Neural progenitor cell (in vitro differentiated cells): ENCODE data around the gene YAP1.

Experiments
- EZH2 ChIP-seq: fragments of 200-600 bp; sonication (generic); IDR thresholded peaks from 2 replicates; pipeline ENCODE4 v1.6.1; 2017; ENCODE audit warnings: antibody characterized with exemption, mild to moderate bottlenecking, moderate library complexity
- EZH2phosphoT487 ChIP-seq: fragments of 200-600 bp; sonication (generic); IDR thresholded peaks from 2 replicates; pipeline ENCODE4 v1.6.1; 2017; ENCODE audit warnings: antibody characterized with exemption
- TF ChIP-seq, protein P1 (sequence below): fragments of 200-600 bp; sonication (generic); IDR thresholded peaks from 2 replicates; pipeline ENCODE4 v1.5.1; 2017; ENCODE audit warnings: antibody characterized with exemption, mild to moderate bottlenecking

DNA sequence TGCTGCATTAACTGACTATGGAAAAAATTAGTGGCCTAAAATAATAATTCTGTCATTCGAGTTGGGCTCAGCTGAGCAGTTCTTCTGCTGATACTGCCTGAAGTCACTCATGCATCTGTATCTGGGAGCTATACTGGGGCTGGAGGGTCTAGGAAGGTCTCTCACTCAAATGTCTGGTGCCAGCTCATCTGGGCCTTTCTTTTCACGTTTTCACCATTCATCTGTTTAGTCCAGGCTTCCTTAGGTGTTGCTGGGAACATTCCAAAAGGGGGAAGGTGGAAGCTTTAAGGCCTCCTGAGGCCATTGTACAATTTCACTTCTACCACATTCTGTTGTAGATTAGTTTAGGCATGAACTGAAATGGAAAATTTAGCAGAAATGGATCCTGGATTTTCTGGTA, 28.0 kb downstream of the YAP1 start:
- TF ChIP-seq, protein P1, sequence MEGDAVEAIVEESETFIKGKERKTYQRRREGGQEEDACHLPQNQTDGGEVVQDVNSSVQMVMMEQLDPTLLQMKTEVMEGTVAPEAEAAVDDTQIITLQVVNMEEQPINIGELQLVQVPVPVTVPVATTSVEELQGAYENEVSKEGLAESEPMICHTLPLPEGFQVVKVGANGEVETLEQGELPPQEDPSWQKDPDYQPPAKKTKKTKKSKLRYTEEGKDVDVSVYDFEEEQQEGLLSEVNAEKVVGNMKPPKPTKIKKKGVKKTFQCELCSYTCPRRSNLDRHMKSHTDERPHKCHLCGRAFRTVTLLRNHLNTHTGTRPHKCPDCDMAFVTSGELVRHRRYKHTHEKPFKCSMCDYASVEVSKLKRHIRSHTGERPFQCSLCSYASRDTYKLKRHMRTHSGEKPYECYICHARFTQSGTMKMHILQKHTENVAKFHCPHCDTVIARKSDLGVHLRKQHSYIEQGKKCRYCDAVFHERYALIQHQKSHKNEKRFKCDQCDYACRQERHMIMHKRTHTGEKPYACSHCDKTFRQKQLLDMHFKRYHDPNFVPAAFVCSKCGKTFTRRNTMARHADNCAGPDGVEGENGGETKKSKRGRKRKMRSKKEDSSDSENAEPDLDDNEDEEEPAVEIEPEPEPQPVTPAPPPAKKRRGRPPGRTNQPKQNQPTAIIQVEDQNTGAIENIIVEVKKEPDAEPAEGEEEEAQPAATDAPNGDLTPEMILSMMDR = no peak
- no peak for TF ChIP-seq EZH2
- no peak for TF ChIP-seq EZH2phosphoT487
